Measurements from ENCODE around the gene CDC20B. TPM values are rescaled to one million over a fixed set of nuclear protein-coding genes. Genes with fewer than 3 reads are reported as not detected.

The CDC20B gene
- total RNA-seq, 1 donor from 2014 or later = not detected

GRCh38 chr5:55081541-55081940, 91.4 kb downstream of the CDC20B start:
- TF ChIP-seq, protein P1, sequence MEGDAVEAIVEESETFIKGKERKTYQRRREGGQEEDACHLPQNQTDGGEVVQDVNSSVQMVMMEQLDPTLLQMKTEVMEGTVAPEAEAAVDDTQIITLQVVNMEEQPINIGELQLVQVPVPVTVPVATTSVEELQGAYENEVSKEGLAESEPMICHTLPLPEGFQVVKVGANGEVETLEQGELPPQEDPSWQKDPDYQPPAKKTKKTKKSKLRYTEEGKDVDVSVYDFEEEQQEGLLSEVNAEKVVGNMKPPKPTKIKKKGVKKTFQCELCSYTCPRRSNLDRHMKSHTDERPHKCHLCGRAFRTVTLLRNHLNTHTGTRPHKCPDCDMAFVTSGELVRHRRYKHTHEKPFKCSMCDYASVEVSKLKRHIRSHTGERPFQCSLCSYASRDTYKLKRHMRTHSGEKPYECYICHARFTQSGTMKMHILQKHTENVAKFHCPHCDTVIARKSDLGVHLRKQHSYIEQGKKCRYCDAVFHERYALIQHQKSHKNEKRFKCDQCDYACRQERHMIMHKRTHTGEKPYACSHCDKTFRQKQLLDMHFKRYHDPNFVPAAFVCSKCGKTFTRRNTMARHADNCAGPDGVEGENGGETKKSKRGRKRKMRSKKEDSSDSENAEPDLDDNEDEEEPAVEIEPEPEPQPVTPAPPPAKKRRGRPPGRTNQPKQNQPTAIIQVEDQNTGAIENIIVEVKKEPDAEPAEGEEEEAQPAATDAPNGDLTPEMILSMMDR (conservative IDR thresholded peaks at IDR 0.05; ENCODE audit: low read depth, low read length) = no peak

DNA sequence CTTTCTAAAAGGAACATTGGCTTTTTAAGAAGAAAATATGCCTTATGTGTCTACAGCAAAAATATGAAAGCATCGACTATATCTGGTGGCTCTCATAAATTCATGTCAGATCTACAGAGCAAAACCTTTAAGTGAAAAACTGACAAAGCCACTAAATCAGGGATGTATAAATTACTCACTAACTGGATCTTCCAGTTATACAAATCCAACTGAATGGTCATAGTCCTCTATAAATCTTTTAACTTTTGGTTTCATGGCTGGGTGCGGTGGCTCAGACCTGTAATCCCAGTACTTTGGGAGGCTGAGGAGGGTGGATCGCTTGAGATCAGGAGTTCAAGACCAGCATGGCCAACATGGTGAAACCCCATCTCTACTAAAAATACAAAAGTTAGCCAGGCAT, 99.8 kb downstream of the CDC20B start:
- TF ChIP-seq, protein P1 (conservative IDR thresholded peaks at IDR 0.05; ENCODE audit: low read depth, low read length) = no peak
- no peak for DNase-seq (ENCODE audit: low read depth)
- H3K4me3 ChIP-seq (ENCODE audit: low read depth, low read length) = no peak overlapping the region

More at GRCh38 chr5:55081541-55081940, 91.4 kb downstream of the CDC20B start:
- no peak overlapping the region for H3K4me3 ChIP-seq (ENCODE audit: low read depth, low read length)
- DNase-seq (ENCODE audit: low read depth) = no peak

DNA sequence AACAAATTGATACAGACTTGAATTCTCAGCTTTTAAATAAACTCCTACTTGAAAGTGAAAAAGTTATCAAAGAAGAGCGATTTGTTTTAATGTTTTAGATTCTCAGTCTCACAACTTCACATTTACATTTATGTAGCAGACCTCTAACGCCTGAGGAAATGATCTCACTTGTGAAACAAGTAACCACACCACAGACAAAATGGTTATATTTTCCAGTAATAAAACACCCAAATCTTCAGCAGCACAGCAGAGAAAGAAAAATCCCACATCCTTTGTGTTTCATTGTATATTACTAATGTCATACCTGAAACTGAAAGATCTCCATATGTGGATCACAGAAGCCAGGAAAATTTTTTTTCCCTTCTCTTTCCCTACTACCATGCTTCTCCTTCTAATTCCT, 100.3 kb downstream of the CDC20B start:
- H3K4me3 ChIP-seq (ENCODE audit: low read depth, low read length) = no peak overlapping the region
- TF ChIP-seq, protein P1 (conservative IDR thresholded peaks at IDR 0.05; ENCODE audit: low read depth, low read length) = no peak
- no peak for DNase-seq (ENCODE audit: low read depth)

DNA sequence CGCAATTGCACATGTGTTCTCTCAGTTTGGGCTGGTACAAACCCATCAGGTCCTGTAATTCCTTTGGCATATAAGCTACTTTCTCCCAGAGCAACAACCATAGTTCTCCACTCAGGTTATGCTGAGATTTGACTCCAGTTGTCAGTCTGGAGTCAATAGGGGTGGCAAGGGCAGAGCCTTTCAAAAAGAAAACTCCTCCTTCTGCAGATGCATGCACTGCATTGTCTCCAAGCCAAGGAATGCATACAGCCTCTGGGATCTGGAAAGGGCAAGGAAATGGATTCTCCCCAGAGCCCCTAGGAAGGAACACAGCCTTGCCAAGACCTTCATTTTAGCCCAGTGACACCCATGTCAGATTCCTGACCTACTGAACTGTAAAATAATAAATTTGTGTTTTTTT, 101.6 kb downstream of the CDC20B start:
- TF ChIP-seq, protein P1 (conservative IDR thresholded peaks at IDR 0.05; ENCODE audit: low read depth, low read length) = no peak
- no peak overlapping the region for H3K4me3 ChIP-seq (ENCODE audit: low read depth, low read length)
- no peak for DNase-seq (ENCODE audit: low read depth)

DNA sequence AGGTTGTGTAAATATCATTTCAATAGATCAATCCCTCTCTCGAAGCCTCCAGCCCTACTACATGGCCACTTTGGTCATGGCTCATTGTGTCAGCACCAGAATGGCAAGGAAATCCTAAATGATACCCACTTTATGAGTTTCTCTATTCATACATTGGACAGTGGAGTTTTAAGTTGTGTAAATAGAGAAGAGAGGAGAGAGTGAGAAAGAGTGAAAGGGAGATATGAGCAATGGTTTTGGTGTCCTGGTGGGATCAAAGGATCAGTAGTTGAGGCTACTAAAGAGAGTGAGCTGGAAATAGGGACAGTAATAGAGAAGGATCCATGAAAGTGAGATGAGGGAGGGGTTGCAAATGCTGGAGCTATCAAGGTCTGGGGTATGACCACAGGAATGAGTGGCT, 102.0 kb downstream of the CDC20B start:
- no peak overlapping the region for H3K4me3 ChIP-seq (ENCODE audit: low read depth, low read length)
- TF ChIP-seq, protein P1 (conservative IDR thresholded peaks at IDR 0.05; ENCODE audit: low read depth, low read length) = no peak
- no peak for DNase-seq (ENCODE audit: low read depth)

GRCh38 chr5:55066277-55066676, 106.7 kb downstream of the CDC20B start:
- DNase-seq (ENCODE audit: low read depth) = no peak
- TF ChIP-seq, protein P1 (conservative IDR thresholded peaks at IDR 0.05; ENCODE audit: low read depth, low read length) = no peak
- H3K4me3 ChIP-seq (ENCODE audit: low read depth, low read length) = no peak overlapping the region

DNA sequence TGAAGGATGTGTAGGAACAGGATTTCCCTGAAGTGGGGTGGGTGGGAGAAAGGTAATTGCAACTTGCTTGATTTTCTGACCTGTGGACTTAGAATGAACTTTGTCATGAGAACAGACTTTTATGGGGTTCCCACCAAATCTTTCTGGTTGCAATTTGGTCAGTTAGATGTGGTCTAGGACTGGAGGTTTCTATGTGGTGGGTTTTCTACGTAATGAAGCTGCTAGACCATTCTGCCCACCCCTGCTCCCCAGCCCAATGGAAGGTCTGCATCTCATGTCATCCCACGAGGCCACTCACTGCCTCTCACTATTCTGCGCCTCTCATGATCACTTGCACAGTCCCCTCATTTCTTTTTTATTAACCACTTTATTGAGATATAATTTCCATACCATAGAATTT, 108.5 kb downstream of the CDC20B start:
- H3K4me3 ChIP-seq (ENCODE audit: low read depth, low read length) = no peak overlapping the region
- TF ChIP-seq, protein P1 (conservative IDR thresholded peaks at IDR 0.05; ENCODE audit: low read depth, low read length) = no peak
- no peak for DNase-seq (ENCODE audit: low read depth)
